SIG-M5 treated with dmso at 0.1 percent for 504 hours (cell line): Measurements from ENCODE around the gene SLC7A10.
"Not testable (repeated sequence)": the region's sequence is repeated elsewhere in the genome, so short reads cannot be mapped to it uniquely, and the experiment has no call there.

Experiments used
- DNase-seq: peaks from one replicate; lab custom pipeline; 2025; ENCODE audit not compliant: unreplicated experiment; lab: John Stamatoyannopoulos, UW

The SLC7A10 gene

DNA sequence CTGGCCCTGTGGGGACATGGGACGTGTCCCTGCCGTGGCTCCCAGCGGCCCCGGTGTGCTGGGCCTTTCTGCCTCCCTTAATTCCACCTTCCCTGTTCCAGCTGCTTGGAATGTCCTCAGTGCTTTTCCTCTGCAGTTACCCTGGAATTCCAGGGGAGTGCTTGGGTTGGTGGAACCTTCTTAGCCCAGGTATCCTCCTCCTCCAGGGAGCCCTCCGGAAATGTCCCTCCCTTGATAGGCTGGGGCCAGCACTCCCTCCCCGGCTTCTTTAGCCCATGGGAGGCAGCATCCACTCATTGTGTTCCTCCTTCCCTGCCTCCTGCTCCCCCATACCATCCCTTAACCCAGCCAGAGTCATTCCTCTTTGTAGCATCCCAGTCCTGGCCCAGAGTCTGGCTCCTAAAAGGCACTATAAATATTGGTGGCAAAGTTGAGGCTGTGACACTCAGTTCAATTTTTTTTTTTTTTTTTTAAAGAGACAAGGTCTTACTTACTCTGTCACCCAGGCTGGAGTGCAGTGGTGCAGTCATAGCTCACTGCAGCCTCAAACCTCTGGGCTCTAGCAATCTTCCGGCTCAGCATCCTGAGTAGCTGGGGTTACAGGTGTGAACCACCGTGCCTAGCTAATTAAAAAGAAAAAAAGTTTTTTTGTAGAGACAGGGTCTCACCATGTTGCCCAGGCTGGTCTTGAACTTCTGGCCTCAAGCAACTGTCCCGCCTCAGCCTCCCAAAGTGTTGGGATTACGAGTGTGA lies 13.7 kb upstream of the SLC7A10 start:
- no peak for DNase-seq

- DNase-seq, result no peak
These were observed 13.0 kb upstream of the SLC7A10 start for GRCh38 chr19:33238481-33239149.

GRCh38 chr19:33236696-33237390 lies 11.2 kb upstream of the SLC7A10 start:
- no peak for DNase-seq

DNA sequence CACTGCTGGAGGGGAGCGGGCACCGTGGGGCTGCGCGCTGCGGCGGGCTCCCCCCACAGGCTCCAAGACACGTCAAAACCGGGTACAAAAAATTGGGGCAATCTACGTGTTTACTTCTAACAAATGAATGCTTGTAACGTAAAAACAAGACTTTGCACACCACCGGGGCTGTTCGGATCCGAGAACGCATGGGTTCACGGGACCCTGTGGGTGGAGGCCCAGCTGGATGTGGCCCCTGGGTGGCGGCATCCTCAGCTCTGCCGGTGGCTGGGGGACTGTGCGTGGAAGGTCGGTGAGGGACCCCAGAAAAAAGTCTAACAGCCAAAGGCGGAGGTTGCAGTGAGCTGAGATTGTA lies 10.3 kb upstream of the SLC7A10 start:
- no peak for DNase-seq

DNA sequence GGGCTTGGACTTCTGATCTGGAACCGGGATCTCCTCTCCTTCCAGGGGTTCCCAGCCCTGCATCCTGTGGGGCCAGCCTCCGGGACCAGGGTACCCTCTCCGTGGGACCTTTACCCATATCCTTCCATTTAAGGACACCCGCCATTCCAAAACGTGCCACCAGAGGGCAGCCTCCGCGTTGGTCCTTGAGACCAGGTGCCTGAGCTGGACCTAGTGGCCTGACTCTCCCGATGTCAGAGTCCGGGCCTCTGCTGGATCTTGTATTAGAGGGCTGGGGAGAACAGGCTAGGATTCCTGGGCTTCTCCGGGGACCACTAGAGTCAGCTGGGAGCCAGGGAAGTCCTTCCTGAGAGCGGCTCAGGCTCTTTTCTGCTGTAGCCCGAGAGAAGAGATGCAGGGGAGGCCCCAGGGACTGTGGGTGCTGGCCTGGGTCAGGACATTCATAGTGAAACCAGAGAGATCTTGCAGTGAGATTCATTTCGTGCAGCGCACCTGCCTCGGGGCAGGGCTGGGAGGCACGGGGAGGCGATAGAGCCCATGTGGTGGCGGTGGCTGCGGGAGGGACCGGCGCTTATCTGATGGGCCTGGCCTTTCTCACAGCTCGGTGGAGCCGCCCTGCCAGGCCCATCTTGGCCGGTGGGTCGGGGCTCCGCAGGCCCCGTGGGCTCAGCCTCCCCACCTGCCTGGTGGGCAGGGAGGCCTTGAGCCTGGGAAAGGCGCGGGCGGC lies 9.8 kb upstream of the SLC7A10 start:
- DNase-seq, result peak; percentile 37

DNA sequence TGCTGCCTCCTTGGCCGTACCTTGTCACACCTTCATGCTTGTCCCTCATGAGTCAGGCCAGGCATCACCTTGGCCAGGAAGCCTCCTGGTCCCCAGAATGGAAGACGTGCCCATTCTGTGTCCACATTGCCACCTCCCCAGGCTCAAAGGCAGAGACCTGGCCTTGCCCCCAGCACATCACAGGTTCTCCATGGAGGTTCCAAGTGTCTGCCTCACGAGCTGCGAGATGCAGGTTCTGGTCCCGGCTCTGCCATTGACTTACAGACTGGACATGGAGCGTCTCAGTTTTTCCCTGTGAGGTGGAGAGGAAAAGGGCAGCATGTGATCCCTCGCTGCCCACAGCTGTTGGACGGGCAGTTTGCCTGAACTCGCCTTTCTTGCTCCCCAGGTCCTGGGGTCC lies 9.1 kb upstream of the SLC7A10 start:
- DNase-seq, result no peak

DNA sequence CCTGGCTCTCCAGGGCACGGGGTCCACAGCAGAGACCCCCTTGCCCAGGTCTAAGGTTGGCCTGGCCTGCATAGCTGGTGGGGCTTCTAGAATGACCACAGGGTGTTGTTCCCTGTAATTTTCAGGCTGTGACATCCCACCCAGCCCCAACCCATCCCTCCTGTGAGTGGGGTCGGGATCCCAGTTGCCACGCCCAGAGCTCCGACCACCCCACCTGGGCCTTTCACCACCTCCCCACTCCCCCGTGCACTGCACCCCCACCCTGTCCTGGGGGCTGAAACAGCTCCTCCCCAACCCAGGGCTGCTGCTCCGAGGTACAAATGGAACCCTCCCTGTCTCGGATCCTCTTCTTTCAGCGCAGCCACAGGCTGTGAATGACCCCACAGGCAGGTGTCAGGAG lies 8.4 kb upstream of the SLC7A10 start:
- DNase-seq, result no peak

DNA sequence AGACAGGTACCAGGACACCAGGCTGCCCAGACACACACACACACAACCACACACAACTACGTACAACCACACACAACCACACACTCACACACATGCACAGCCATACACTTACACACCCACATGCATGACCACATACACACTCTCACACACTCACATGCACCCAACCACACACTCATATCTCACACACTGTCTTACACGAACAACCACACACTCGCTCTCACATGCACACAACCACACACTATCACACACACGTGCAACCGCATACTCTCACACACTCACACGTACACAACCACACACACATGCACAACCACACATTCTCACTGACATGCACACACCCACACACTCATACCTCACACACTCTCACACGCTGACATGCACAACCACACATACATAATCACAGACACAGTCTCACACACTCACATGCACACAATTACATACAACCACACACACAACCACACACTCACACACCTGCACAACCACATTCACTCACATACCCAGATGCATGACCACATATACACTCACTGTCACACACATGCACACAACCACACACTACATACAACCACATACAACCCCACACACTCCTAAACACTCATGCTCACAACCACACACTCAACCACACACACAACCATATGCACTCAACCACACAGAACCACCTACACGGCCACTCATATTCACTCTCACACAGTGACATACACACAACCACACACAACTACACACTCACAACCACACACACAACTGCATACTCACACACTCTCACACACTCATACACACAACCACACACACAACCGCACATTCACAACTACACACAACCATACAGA lies 7.6 kb upstream of the SLC7A10 start:
- DNase-seq, result no peak

DNA sequence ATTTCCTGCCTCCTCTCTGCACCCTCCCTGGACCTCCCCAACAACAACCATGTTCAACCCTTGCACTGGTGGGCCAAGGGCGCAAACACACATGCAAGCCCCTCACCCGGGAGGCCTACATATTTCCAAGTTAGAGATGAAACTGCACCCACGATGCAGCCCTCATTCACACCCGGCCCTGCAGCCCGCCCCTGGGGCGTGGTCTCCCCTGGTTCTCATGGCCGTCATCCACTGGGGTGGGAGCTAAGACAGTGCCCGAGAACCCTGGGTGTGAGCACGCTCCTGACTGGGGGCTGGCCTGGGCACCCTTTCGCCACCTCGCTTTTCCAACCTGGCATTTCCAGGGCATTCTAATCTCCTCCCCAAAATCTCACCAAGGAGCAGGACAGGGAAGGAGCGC lies 7.0 kb upstream of the SLC7A10 start:
- DNase-seq, result no peak

GRCh38 chr19:33231511-33231910 lies 5.9 kb upstream of the SLC7A10 start:
- DNase-seq, result peak; percentile 15

- no peak for DNase-seq
These were observed 4.3 kb upstream of the SLC7A10 start for GRCh38 chr19:33229962-33230361.

- no peak for DNase-seq
These were observed 2.4 kb upstream of the SLC7A10 start for GRCh38 chr19:33227870-33228599.

DNA sequence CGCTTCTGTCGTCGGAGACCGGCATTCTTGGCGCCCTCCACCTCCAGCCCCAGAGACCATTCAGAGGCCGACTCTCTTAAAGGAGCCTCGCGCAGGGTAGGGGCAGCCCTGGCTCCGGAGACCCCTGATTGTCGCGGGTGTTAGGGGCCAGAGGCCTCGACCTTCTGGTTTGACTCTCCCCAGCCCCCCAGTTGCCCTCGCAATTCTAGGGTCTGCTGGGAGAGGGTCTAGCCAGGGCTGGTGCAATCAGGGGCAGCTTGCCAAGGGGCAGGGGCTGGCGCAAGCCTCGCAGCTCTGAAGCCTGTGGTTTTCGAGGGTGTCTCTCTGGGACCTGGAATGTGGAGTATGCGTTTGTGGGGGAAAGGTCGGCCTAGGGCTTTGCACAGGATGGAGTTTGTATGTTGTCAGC lies 1.6 kb upstream of the SLC7A10 start:
- no peak for DNase-seq

- DNase-seq, result no peak
These were observed 1.0 kb upstream of the SLC7A10 start for GRCh38 chr19:33226550-33227241.

GRCh38 chr19:33224694-33225457 lies 774 bp downstream of the SLC7A10 start:
- no peak for DNase-seq

- DNase-seq, result not testable (repeated sequence)
These were observed 3.4 kb downstream of the SLC7A10 start for GRCh38 chr19:33222255-33222654.

GRCh38 chr19:33221638-33222037 lies 4.0 kb downstream of the SLC7A10 start:
- no peak for DNase-seq

GRCh38 chr19:33220735-33221134 lies 4.9 kb downstream of the SLC7A10 start:
- no peak for DNase-seq

GRCh38 chr19:33220115-33220514 lies 5.5 kb downstream of the SLC7A10 start:
- DNase-seq, result no peak
